ENCODE results near the gene ATP4B. TPM values are rescaled to one million over a fixed set of nuclear protein-coding genes. Genes with fewer than 3 reads are reported as not detected.

The ATP4B gene
- total RNA-seq, 5 donors from 2014 or later (not counting 1 experiment from before 2014, with no cell fraction given) = not detected

DNA sequence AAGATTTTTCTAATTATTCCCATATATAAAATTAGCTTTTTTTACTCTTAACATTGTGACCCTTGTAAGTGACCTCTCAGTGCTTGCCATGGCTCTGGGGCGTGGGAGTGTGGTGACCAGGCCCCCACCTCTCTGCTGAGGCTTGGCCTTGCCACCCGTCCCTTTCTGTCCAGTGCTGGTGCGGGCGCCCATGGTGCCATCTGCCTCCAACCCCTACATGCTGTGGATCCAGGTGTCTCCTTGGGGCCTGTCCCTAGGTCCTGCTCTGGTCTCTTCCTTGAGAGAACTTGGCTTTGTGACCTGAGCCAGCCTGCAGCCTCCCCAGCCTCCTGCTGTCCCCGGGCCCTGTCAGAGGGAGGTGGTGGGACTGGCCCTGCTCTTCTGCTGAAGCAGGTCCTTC is 46.0 kb downstream of the ATP4B start:
- ATAC-seq (replicated peaks in 1 of 4) (no peak), DNase-seq (no peak)
- Mint-ChIP-seq H3K27me3 (no peaks in the 10 kb centered on the region), H3K4me3 (no peak overlapping the region), H3K27ac (no peak overlapping the region), H3K9me3 (no peaks in the 10 kb centered on the region), H3K4me1 (peaks cover 0 to 18% (median 4%) of the 10 kb centered on the region in 3 donors), H3K36me3 (peaks cover 18% of the 10 kb centered on the region)
- Histone ChIP-seq H3K36me3 (ENCODE audit: control insufficient read depth in 2 of 2, extremely low read depth in 1 of 2, insufficient read depth in 1 of 2, low read length in 1 of 2) (peaks cover 7 to 22% of the 10 kb centered on the region in 2 donors), H3K27me3 (replicated peaks in 1 of 2; ENCODE audit: control insufficient read depth in 2 of 2, extremely low read depth in 1 of 2, insufficient read depth in 2 of 2, low read length in 1 of 2) (no peaks in the 10 kb centered on the region), H3K4me3 (ENCODE audit: control insufficient read depth in 1 of 2, extremely low read depth in 1 of 2, low read length in 1 of 2) (no peak overlapping the region), H3K4me1 (ENCODE audit: control insufficient read depth in 1 of 2, extremely low read depth in 1 of 2, insufficient read depth in 2 of 2, low read length in 2 of 2) (peaks cover 0 to 4% of the 10 kb centered on the region in 2 experiments), H3K27ac (ENCODE audit: low read length) (no peak overlapping the region), H3K9me3 (no peaks in the 10 kb centered on the region)
- WGBS (ENCODE audit: insufficient coverage) = 92% methylated on average over 4 of the region's 5 CpGs
- POLR2A ChIA-PET = no interaction called here
- CTCF ChIA-PET = interaction anchor here in 1 of 2 donors (0.6 kb wide), 1 partner anchor 8 kb away, joined by 3 read pairs; no protein-coding TSS in a partner anchor

DNA sequence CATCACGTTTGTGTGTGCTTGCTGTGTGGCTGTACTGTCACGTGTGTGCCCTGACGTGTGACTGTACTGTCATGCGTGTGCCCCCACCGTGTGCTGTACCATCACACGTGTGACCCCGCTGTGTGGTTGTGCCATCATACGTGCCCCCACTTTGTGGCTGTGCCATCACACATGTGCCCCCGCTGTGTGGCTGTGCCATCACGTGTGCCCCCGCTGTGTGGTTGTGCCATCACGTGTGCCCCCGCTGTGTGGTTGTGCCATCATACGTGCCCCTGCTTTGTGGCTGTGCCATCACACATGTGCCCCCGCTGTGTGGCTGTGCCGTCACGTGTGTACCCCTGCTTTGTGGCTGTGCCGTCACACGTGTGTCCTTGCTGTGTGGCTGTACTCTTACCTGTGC is 47.7 kb downstream of the ATP4B start:
- H3K36me3 ChIP-seq (ENCODE audit: control insufficient read depth in 2 of 2, extremely low read depth in 1 of 2, insufficient read depth in 1 of 2, low read length in 1 of 2) = peaks cover 7 to 20% of the 10 kb centered on the region in 2 donors
- H3K36me3 Mint-ChIP-seq = peaks cover 18% of the 10 kb centered on the region
- H3K9me3 ChIP-seq = no peaks in the 10 kb centered on the region
- no peaks in the 10 kb centered on the region for H3K9me3 Mint-ChIP-seq
- H3K27ac ChIP-seq (ENCODE audit: low read length) = no peak overlapping the region
- H3K4me1 Mint-ChIP-seq = peaks cover 7 to 24% (median 10%) of the 10 kb centered on the region in 3 donors
- 92% methylated on average over 14 of the region's 19 CpGs for WGBS (ENCODE audit: insufficient coverage)
- H3K4me1 ChIP-seq (ENCODE audit: control insufficient read depth in 1 of 2, extremely low read depth in 1 of 2, insufficient read depth in 2 of 2, low read length in 2 of 2) = peaks cover 0 to 11% of the 10 kb centered on the region in 2 experiments
- CTCF ChIA-PET = no interaction called here
- no peaks in the 10 kb centered on the region for H3K27me3 ChIP-seq (replicated peaks in 1 of 2; ENCODE audit: control insufficient read depth in 2 of 2, extremely low read depth in 1 of 2, insufficient read depth in 2 of 2, low read length in 1 of 2)
- no peaks in the 10 kb centered on the region for H3K27me3 Mint-ChIP-seq
- DNase-seq (no peak), ATAC-seq (replicated peaks in 1 of 4) (no peak)
- no peak overlapping the region for H3K4me3 ChIP-seq (ENCODE audit: control insufficient read depth in 1 of 2, extremely low read depth in 1 of 2, low read length in 1 of 2)
- POLR2A ChIA-PET = no interaction called here
- no peak overlapping the region for H3K4me3 Mint-ChIP-seq
- H3K27ac Mint-ChIP-seq = no peak overlapping the region

GRCh38 chr13:113609616-113610015 is 48.4 kb downstream of the ATP4B start:
- Mint-ChIP-seq H3K36me3 (peaks cover 18% of the 10 kb centered on the region), H3K9me3 (no peaks in the 10 kb centered on the region), H3K27ac (no peak overlapping the region), H3K4me3 (no peak overlapping the region), H3K27me3 (no peaks in the 10 kb centered on the region), H3K4me1 (peaks cover 13 to 31% (median 16%) of the 10 kb centered on the region in 3 donors)
- Histone ChIP-seq H3K27me3 (replicated peaks in 1 of 2; ENCODE audit: control insufficient read depth in 2 of 2, extremely low read depth in 1 of 2, insufficient read depth in 2 of 2, low read length in 1 of 2) (no peaks in the 10 kb centered on the region), H3K9me3 (no peaks in the 10 kb centered on the region), H3K27ac (ENCODE audit: low read length) (no peak overlapping the region), H3K4me3 (ENCODE audit: control insufficient read depth in 1 of 2, extremely low read depth in 1 of 2, low read length in 1 of 2) (no peak overlapping the region), H3K4me1 (ENCODE audit: control insufficient read depth in 1 of 2, extremely low read depth in 1 of 2, insufficient read depth in 2 of 2, low read length in 2 of 2) (peaks cover 0 to 11% of the 10 kb centered on the region in 2 experiments), H3K36me3 (ENCODE audit: control insufficient read depth in 2 of 2, extremely low read depth in 1 of 2, insufficient read depth in 1 of 2, low read length in 1 of 2) (peaks cover 7 to 20% of the 10 kb centered on the region in 2 donors)
- POLR2A ChIA-PET = no interaction called here
- ATAC-seq (replicated peaks in 1 of 4) = no peak
- CTCF ChIA-PET = no interaction called here
- WGBS (ENCODE audit: insufficient coverage) = 97% methylated on average over 8 of the region's 13 CpGs
- DNase-seq = no peak

- no peak overlapping the region for H3K4me3 Mint-ChIP-seq
- H3K27ac Mint-ChIP-seq = no peak overlapping the region
- H3K36me3 Mint-ChIP-seq = peaks cover 18% of the 10 kb centered on the region
- peaks cover 14 to 33% (median 16%) of the 10 kb centered on the region in 3 donors for H3K4me1 Mint-ChIP-seq
- CTCF ChIA-PET = no interaction called here
- ATAC-seq (replicated peaks in 1 of 4) (no peak), DNase-seq (no peak)
- H3K4me1 ChIP-seq (ENCODE audit: control insufficient read depth in 1 of 2, extremely low read depth in 1 of 2, insufficient read depth in 2 of 2, low read length in 2 of 2) = peaks cover 0 to 13% of the 10 kb centered on the region in 2 experiments
- POLR2A ChIA-PET = no interaction called here
- no peaks in the 10 kb centered on the region for H3K9me3 Mint-ChIP-seq
- H3K27me3 ChIP-seq (replicated peaks in 1 of 2; ENCODE audit: control insufficient read depth in 2 of 2, extremely low read depth in 1 of 2, insufficient read depth in 2 of 2, low read length in 1 of 2) = no peaks in the 10 kb centered on the region
- no peaks in the 10 kb centered on the region for H3K9me3 ChIP-seq
- H3K27me3 Mint-ChIP-seq = no peaks in the 10 kb centered on the region
- 95% methylated on average over 15 of the region's 22 CpGs for WGBS (ENCODE audit: insufficient coverage)
- no peak overlapping the region for H3K27ac ChIP-seq (ENCODE audit: low read length)
- H3K36me3 ChIP-seq (ENCODE audit: control insufficient read depth in 2 of 2, extremely low read depth in 1 of 2, insufficient read depth in 1 of 2, low read length in 1 of 2) = peaks cover 7 to 20% of the 10 kb centered on the region in 2 donors
- H3K4me3 ChIP-seq (ENCODE audit: control insufficient read depth in 1 of 2, extremely low read depth in 1 of 2, low read length in 1 of 2) = no peak overlapping the region
Observed at GRCh38 chr13:113608967-113609533, 48.9 kb downstream of the ATP4B start.

DNA sequence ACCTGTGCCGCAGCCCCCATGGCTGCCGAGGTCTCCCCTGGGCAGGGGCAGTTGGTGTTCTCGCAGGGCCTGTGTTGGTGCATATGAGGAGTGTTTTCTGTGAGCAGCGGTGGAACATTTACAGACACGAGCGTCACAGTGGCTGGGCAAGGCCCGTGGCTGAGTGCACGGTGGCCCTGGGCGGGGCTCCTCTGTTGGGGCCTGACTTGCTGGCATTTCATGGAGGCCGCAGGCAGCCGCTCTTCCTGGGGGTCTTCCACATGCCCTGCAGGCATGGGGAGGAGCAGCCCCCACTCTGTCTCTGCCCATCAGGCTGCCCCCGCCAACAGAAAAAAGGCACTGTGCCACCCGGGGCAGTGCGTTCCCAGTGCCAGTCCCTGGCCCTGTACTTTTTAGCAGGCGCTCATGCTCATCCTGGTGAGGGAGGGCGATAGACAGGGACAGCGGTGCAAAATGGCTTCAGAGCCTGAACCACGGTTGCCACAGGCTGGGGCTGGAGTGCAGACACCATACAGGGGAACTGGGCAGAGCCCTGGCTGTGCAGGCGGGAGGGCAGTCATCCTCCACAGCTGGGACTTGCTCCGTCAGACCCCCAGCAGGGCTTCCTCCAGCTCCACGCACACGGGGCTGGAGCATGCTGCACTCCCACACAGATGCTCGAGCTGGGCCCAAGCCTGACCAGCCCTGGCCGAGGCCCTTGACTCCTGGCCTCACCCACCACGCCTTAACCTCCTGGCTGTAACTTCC is 49.9 kb downstream of the ATP4B start:
- Histone ChIP-seq H3K27ac (ENCODE audit: low read length) (no peak overlapping the region), H3K27me3 (replicated peaks in 1 of 2; ENCODE audit: control insufficient read depth in 2 of 2, extremely low read depth in 1 of 2, insufficient read depth in 2 of 2, low read length in 1 of 2) (no peaks in the 10 kb centered on the region), H3K9me3 (no peaks in the 10 kb centered on the region), H3K4me1 (ENCODE audit: control insufficient read depth in 1 of 2, extremely low read depth in 1 of 2, insufficient read depth in 2 of 2, low read length in 2 of 2) (peaks cover 0 to 15% of the 10 kb centered on the region in 2 experiments), H3K4me3 (ENCODE audit: control insufficient read depth in 1 of 2, extremely low read depth in 1 of 2, low read length in 1 of 2) (no peak overlapping the region), H3K36me3 (ENCODE audit: control insufficient read depth in 2 of 2, extremely low read depth in 1 of 2, insufficient read depth in 1 of 2, low read length in 1 of 2) (peaks cover 7 to 20% of the 10 kb centered on the region in 2 donors)
- H3K9me3 Mint-ChIP-seq = no peaks in the 10 kb centered on the region
- H3K27me3 Mint-ChIP-seq = no peaks in the 10 kb centered on the region
- WGBS (ENCODE audit: insufficient coverage) = 93% methylated on average over 25 of the region's 25 CpGs
- no peak overlapping the region for H3K4me3 Mint-ChIP-seq
- DNase-seq (peak in 1 of 35 experiments; percentile 8), ATAC-seq (replicated peaks in 1 of 4) (no peak)
- H3K4me1 Mint-ChIP-seq = peaks cover 14 to 35% (median 20%) of the 10 kb centered on the region in 3 donors
- H3K36me3 Mint-ChIP-seq = peaks cover 18% of the 10 kb centered on the region
- ChIA-PET POLR2A (no interaction called here), CTCF (no interaction called here)
- H3K27ac Mint-ChIP-seq = no peak overlapping the region

- Mint-ChIP-seq H3K4me1 (peaks cover 17 to 38% (median 23%) of the 10 kb centered on the region in 3 donors), H3K27me3 (no peaks in the 10 kb centered on the region), H3K9me3 (no peaks in the 10 kb centered on the region), H3K4me3 (no peak overlapping the region), H3K36me3 (peaks cover 18% of the 10 kb centered on the region), H3K27ac (no peak overlapping the region)
- Histone ChIP-seq H3K27ac (ENCODE audit: low read length) (no peak overlapping the region), H3K27me3 (replicated peaks in 1 of 2; ENCODE audit: control insufficient read depth in 2 of 2, extremely low read depth in 1 of 2, insufficient read depth in 2 of 2, low read length in 1 of 2) (no peaks in the 10 kb centered on the region), H3K4me1 (ENCODE audit: control insufficient read depth in 1 of 2, extremely low read depth in 1 of 2, insufficient read depth in 2 of 2, low read length in 2 of 2) (peaks cover 0 to 15% of the 10 kb centered on the region in 2 experiments), H3K36me3 (ENCODE audit: control insufficient read depth in 2 of 2, extremely low read depth in 1 of 2, insufficient read depth in 1 of 2, low read length in 1 of 2) (peaks cover 7 to 15% of the 10 kb centered on the region in 2 donors), H3K9me3 (no peaks in the 10 kb centered on the region), H3K4me3 (ENCODE audit: control insufficient read depth in 1 of 2, extremely low read depth in 1 of 2, low read length in 1 of 2) (no peak overlapping the region)
- POLR2A ChIA-PET = no interaction called here
- DNase-seq = peak in 25 of 35 experiments; percentile 9 to 64 (median 38)
- CTCF ChIA-PET = no interaction called here
- WGBS (ENCODE audit: insufficient coverage) = 89% methylated on average over 23 of the region's 28 CpGs
- ATAC-seq (replicated peaks in 1 of 4) = peak in 1 of 4 experiments; percentile 29
Observed at GRCh38 chr13:113607056-113607888, 50.7 kb downstream of the ATP4B start.
